GM12875 (cell line): Measurements from ENCODE around the gene SSX4B.
"Not testable (repeated sequence)": the region's sequence is repeated elsewhere in the genome, so short reads cannot be mapped to it uniquely, and the experiment has no call there.

ENCODE experiments used
- H3K4me3 ChIP-seq: one replicate; pipeline ENCODE4 v1.5.1; 2011; ENCODE audit warnings: low read depth, low read length, control low read depth
- TF ChIP-seq, protein P1 (sequence below): IDR thresholded peaks from 2 replicates; pipeline ENCODE4 v1.5.1; 2011; ENCODE audit warnings: low read depth, mild to moderate bottlenecking, control low read depth, inconsistent platforms, low read length, moderate library complexity, borderline replicate concordance; ENCODE audit not compliant: insufficient read depth

The SSX4B gene, protein sequence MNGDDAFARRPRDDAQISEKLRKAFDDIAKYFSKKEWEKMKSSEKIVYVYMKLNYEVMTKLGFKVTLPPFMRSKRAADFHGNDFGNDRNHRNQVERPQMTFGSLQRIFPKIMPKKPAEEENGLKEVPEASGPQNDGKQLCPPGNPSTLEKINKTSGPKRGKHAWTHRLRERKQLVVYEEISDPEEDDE

DNA sequence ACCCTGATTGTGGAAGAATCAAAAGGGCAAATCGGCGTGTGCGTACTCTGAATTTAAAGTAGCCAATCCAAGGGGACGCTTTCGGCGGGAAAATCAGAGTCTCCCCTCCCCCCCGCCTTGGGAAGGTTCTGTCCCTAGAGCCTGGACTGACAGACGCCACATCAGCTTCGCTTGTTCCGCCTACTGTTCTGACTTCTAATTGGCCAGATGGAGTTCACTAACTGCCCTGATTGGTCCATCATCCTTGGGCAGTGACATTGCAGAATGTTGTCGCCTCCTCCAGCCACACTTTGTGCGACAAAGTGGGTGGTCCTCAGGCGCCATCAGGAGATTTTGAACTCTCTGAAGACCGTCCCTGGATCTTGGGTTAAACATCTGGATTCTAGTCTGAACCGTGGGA, at the start of gene SSX4B:
Gene SSX4B, minus strand, starts transcription at position 101 of the 400 bp plus-strand sequence. CDS start 588 bp downstream, outside the sequence.
- not testable (repeated sequence) for H3K4me3 ChIP-seq

DNA sequence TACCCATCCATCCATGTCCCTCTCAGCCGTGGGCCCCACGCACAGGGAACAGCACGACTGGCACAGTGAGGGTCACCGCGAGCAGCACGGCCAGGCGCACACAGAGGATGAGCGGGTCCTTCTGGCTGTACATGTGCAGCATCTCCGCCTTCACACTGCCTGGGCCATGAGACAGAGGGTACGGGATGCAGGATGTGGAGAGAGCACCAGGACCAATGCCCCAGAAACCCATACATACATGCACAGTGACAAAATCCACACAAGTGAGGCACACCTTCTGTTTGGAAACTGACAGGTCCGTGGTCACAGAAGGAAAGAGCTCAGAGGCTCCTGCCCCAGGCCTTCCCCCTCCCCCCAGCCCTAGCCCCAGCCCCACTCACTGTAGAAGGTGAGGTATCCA, 48.8 kb upstream of the SSX4B start:
- TF ChIP-seq, protein P1, sequence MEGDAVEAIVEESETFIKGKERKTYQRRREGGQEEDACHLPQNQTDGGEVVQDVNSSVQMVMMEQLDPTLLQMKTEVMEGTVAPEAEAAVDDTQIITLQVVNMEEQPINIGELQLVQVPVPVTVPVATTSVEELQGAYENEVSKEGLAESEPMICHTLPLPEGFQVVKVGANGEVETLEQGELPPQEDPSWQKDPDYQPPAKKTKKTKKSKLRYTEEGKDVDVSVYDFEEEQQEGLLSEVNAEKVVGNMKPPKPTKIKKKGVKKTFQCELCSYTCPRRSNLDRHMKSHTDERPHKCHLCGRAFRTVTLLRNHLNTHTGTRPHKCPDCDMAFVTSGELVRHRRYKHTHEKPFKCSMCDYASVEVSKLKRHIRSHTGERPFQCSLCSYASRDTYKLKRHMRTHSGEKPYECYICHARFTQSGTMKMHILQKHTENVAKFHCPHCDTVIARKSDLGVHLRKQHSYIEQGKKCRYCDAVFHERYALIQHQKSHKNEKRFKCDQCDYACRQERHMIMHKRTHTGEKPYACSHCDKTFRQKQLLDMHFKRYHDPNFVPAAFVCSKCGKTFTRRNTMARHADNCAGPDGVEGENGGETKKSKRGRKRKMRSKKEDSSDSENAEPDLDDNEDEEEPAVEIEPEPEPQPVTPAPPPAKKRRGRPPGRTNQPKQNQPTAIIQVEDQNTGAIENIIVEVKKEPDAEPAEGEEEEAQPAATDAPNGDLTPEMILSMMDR, result no peak
- H3K4me3 ChIP-seq, result no peak overlapping the region

DNA sequence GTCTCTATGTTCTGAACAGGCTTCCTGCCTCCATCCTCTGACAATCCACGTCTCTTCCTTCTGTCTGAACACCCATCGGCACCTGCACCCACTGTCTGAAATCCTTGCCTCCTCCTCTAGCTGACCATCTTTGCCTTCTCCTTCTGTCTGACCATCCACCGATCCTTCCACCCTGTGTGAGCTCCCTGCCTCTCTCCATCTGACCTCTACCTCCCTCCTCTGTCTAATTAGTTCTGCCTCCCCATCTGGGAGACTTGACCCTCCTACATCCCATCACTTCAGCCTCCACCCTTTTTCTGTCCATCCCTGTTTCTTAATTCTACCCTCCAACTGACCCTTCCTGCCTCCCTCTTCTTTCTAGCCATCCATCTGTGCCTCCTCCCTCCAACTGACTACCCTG, 48.3 kb upstream of the SSX4B start:
- no peak overlapping the region for H3K4me3 ChIP-seq
- TF ChIP-seq, protein P1, result no peak

DNA sequence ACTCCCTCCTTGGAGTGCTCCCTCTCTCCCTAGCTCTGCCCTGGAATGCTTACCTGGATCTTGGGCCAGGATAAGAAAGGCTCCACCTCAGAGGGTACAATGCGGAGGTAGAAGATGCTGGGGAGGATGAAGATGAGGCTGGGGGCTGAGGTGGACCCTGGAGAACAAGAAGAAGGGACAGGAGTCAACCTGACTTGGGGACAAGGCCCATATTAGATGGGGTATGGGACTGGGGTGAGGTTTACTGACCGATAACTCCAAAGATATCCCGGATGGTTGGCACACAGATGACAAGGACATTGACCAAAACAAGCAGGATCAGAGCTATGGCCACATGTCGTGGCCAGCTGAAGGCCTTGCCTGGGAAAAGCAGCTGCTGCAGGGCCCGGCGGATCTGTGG, 47.7 kb upstream of the SSX4B start:
- TF ChIP-seq, protein P1, result no peak
- H3K4me3 ChIP-seq, result no peak overlapping the region

DNA sequence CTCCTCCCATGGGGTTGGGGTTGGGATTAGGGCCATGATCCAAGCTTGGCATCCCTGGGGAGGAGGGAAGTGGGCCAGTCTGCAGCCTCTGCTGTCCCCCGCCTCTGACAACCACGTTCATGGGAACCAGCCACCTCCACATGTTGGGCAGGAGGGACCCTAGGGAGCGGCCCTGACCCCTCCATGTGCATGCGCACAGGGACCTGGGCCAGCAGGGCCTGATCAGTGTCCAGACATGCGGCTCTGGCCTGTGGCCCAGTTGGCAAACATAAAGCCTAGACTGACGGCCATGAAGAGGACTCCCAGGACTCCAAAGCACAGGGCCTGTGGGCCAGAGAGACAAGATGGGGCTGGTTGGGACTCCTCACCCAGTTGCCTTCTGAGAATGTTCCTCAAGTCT, 47.0 kb upstream of the SSX4B start:
- TF ChIP-seq, protein P1, result no peak
- no peak overlapping the region for H3K4me3 ChIP-seq

DNA sequence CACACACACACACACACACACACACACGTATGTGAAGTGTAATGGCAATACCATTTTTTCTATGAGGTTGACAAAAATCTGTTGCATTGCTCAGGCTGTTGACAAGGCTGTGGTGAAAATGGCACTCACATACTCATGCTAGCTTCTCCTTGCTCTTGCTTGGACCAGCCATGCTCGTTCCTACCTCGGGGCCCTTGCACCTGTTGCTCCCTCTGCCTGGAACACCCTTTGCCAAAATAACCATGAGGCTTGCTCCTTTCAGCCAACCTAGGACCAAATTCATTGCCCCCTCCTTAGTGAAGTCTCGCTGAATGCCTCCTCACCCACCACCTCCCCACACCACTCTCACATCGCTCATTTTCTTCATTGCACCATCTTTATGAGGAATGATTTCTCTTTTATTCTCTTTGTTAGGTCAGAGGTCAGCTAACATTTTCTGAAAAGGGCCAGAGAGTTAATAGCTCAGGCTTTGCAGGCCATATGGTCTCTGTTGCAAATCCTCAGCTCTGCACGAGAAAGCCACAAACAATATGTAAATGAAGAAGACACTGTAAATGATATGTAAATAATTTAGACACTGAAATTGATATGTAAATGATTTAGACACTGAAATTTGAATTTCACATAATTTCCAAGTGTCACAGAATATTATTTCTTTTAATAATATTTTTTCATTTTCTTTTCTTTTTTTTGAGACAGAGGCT, 45.0 kb upstream of the SSX4B start:
- H3K4me3 ChIP-seq, result no peak overlapping the region
- TF ChIP-seq, protein P1, result no peak

DNA sequence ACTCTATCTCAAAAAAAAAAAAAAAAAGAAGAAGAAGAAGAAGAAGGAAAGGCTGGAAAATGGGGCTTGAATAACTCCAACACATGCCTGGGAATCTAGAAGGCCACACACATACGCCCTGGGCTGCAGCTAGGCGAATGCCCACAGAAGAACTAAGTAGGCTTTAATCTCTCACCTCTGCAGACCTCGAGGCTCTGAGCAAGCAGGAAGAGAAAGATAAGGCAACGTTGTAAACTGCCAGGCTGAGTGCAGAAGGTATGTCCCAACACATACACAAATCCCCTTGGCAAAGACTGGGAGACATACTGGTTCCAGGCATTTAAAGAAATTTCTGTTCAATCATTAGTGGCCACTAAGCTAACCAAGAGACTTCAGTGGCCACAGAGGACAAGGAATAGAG, 39.9 kb upstream of the SSX4B start:
- TF ChIP-seq, protein P1, result no peak
- no peak overlapping the region for H3K4me3 ChIP-seq

DNA sequence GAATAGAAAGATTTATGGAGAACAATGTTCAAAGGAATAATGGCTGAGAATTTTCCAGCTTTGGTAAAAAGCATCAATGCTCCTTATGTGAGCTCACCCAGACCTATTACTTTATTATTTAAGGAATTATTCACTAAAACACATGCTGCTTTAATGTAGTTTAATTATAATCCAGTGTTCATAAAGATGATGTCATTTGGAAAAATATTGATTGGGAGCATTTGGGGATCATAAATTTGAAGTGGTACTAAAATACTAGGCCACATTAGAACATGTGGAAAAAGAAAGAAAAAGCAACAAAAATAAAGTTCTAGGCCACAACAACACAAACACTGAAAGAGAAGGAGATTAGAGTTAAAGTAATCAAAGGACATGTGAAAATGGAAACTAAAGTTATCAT, 38.3 kb upstream of the SSX4B start:
- TF ChIP-seq, protein P1, result no peak
- H3K4me3 ChIP-seq, result no peak overlapping the region

DNA sequence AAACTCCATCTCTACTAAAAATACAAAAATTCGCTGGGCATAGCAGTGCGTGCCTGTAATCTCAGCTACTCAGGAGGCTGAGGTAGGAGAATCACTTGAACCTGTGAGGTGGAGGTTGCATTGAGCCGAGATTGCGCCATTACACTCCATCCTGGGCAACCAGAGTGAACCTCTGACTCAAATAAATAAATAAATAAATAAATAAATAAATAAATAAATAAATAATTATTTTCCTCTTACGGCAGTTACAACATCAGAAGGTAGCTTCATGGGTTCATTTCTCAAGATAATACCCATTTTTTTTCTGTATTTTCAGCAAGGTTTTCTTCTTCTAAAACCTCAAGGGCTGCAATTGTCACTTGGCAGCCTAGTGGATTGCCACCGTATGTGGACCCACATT, 35.4 kb upstream of the SSX4B start:
- H3K4me3 ChIP-seq, result not testable (repeated sequence)

DNA sequence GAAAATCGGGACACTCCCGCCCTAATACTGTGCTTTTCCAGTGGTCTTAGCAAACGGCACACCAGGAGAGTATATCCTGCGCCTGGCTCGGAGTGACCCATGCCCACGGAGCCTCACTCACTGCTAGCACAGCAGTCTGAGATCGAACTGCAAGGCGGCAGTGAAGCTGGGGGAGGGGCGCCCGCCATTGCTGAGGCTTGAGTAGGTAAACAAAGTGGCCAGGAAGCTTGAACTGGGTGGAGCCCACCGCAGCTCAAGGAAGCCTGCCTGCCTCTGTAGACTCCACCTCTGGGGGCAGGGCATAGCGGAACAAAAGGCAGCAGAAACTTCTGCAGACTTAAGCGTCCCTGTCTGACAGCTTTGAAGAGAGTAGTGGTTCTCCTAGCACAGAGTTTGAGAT, 22.0 kb upstream of the SSX4B start:
- not testable (repeated sequence) for H3K4me3 ChIP-seq

DNA sequence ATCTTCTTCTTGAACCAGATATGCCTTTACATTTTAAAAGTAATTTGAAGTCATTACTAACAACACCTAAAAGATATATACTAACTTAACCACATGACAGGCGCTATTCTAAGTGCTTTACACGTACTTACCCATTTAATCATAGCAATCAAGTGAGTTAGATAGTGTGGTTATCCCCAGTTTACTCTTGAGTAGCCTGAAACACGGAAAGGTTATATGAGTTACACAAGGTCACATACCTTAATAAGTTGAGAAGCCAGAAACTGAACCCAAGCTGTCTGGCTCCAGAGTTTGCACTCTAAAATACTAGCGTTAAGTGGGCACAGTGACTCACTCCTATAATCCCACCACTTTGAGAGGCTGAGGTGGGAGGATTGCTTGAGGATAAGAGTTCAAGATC, 18.4 kb upstream of the SSX4B start:
- not testable (repeated sequence) for H3K4me3 ChIP-seq

DNA sequence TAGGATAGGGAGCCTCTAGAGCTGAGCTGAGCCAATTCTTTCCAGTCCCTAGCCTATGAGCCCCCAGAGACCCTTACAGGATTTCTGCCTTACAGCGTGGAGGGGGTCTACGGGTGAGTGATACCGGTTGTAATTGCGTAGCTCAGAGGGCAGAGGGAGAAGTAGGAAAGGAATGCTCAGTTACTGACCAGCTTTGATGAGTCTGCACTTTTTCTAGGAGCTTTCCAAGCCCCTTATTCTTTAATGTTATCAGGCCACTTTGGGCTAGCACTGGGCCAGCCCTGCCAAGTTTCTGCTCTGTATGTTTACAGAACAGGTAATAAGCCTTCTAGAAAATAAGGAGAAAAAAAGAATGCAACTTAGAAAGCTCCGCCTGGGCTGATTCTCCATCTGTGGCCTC, 17.8 kb upstream of the SSX4B start:
- not testable (repeated sequence) for H3K4me3 ChIP-seq
